ENCODE results near the gene B4GALT2. TPM values are rescaled to one million over a fixed set of nuclear protein-coding genes. Genes with fewer than 3 reads are reported as not detected.

B4GALT2 gene
- total RNA-seq, 1 donor from 2014 or later = 23.7 TPM

DNA sequence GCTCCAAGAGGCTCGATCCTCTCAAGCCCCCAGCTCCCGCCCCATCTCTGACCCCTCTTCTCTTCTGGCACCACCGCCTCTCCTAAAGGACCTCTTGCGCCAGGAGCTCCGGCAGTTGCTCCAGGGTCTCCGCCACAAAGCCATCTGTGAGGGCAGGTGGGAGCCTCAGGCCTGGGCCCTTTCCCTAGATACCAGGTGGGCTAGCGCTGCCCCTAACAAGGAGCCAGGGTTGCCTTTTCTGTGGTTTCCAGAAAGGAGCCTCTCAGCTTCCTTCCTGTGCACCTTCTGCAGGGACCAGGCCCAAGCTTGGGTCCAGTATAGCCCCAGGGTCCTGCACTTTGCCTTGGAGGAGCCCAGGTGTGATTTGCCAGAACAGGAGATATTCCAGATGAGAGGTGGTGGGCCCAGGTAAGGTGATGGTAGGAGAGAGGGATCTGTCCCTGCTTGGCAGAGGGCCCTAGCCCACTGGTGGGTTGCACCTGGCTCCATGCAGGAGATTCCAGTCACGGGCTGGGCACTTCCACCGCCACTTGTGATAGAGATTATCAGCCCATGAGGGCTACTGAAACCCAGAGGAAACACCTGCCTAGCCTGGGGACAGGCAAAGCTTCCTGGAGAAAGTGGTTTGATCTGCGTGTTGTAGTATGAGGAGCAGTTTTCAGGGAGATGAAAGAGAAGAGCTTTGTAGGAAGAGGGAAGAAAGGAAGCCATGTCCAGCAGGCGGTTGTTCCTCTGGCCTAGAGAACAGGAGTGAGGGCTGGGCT lies 13.4 kb downstream of the B4GALT2 start:
- TF ChIP-seq EZH2phosphoT487 (IDR thresholded peaks at IDR 0.05) = no peak
- TF ChIP-seq EZH2 (IDR thresholded peaks at IDR 0.05) = no peak
- TF ChIP-seq, protein P1, sequence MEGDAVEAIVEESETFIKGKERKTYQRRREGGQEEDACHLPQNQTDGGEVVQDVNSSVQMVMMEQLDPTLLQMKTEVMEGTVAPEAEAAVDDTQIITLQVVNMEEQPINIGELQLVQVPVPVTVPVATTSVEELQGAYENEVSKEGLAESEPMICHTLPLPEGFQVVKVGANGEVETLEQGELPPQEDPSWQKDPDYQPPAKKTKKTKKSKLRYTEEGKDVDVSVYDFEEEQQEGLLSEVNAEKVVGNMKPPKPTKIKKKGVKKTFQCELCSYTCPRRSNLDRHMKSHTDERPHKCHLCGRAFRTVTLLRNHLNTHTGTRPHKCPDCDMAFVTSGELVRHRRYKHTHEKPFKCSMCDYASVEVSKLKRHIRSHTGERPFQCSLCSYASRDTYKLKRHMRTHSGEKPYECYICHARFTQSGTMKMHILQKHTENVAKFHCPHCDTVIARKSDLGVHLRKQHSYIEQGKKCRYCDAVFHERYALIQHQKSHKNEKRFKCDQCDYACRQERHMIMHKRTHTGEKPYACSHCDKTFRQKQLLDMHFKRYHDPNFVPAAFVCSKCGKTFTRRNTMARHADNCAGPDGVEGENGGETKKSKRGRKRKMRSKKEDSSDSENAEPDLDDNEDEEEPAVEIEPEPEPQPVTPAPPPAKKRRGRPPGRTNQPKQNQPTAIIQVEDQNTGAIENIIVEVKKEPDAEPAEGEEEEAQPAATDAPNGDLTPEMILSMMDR (IDR thresholded peaks at IDR 0.05) = no peak
- Histone ChIP-seq H2AFZ (replicated peaks) (peak overlapping the region; percentile 60), H3K9ac (no peak overlapping the region), H3K4me3 (peak overlapping the region; percentile 58), H3K79me2 (ENCODE audit: low read depth) (no peaks in the 10 kb centered on the region), H3K4me2 (peak overlapping the region; percentile 80), H3K27me3 (no peaks in the 10 kb centered on the region), H4K20me1 (ENCODE audit: low read depth) (peaks cover 27% of the 10 kb centered on the region), H3K9me3 (ENCODE audit: low read depth) (no peaks in the 10 kb centered on the region), H3K36me3 (no peaks in the 10 kb centered on the region), H3K4me1 (peaks cover 10% of the 10 kb centered on the region), H3F3A (ENCODE audit: low read depth) (peaks cover 32% of the 10 kb centered on the region), H3K27ac (no peak overlapping the region)
- Mint-ChIP-seq H3K9me3 (no peaks in the 10 kb centered on the region), H3K27me3 (ENCODE audit: insufficient read depth, low read depth) (peaks cover 4% of the 10 kb centered on the region), H3K4me1 (peaks cover 24% of the 10 kb centered on the region), H3K36me3 (no peaks in the 10 kb centered on the region), H3K4me3 (peak overlapping the region; percentile 90), H3K27ac (no peak overlapping the region)
- no peak for DNase-seq (ENCODE audit: low spot score)

DNA sequence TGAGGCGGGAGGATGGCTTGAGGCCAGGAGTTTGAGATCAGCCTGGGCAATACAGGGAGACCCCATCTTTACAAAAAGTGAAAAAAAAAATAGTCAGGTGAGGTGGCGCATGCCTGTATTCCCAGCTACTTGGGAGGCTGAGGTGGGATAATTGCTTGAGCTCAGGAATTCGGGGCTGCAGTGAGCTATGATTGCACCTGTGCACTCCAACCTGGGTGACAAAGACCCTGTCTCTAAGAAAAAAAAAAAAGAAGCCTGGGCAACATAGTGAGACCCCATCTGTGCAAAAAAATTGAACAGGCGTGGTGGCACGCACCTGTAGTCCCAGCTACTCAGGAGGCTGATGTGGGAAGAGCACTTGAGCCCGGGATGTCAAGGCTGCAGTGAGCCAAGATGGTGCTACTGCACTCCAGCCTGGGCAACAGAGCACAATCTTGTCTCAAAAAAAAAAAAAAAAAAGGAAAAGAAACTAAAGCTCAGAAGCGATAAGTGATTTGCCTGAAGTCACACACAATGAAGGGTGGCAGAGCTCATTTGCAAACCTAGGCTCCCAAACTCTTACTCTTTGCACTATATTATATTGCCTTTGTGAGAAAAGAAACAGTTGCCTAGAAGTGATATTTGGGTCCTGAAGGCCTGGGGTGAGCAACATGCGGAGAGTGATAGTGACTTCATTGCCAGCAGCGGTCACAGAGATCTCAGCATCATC lies 14.3 kb downstream of the B4GALT2 start:
- Histone ChIP-seq H3K4me3 (no peak overlapping the region), H3K27me3 (no peaks in the 10 kb centered on the region), H3F3A (ENCODE audit: low read depth) (peaks cover 32% of the 10 kb centered on the region), H3K9me3 (ENCODE audit: low read depth) (no peaks in the 10 kb centered on the region), H3K4me1 (peaks cover 10% of the 10 kb centered on the region), H3K79me2 (ENCODE audit: low read depth) (no peaks in the 10 kb centered on the region), H3K27ac (no peak overlapping the region), H3K9ac (no peak overlapping the region), H4K20me1 (ENCODE audit: low read depth) (peaks cover 27% of the 10 kb centered on the region), H3K36me3 (no peaks in the 10 kb centered on the region), H2AFZ (replicated peaks) (no peak overlapping the region), H3K4me2 (no peak overlapping the region)
- Mint-ChIP-seq H3K9me3 (no peaks in the 10 kb centered on the region), H3K27me3 (ENCODE audit: insufficient read depth, low read depth) (peaks cover 4% of the 10 kb centered on the region), H3K4me1 (peaks cover 34% of the 10 kb centered on the region), H3K27ac (no peak overlapping the region), H3K4me3 (peak overlapping the region; percentile 63), H3K36me3 (no peaks in the 10 kb centered on the region)
- DNase-seq (ENCODE audit: low spot score) = no peak
- TF ChIP-seq EZH2 (IDR thresholded peaks at IDR 0.05) (no peak), EZH2phosphoT487 (IDR thresholded peaks at IDR 0.05) (no peak)
- TF ChIP-seq, protein P1 (IDR thresholded peaks at IDR 0.05) = no peak

DNA sequence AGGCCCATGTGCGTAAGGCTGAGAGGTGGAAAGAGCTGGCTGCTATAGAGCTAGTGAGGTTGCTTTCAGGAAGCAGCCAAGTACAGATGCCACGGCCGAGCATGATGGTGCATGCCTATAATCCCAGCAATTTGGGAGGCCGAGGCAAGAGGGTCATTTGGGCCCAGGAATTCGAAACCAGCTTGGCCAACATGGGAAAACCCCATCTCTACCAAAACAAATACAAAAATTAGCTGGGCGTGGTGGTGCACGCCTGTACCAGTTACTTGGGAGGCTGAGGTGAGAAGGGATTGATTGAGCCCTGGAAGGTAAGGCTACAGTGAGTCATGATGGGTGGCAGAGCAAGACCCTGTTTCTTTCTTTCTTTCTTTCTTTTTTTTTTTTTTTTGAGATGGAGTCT lies 15.1 kb downstream of the B4GALT2 start:
- no peak overlapping the region for H3K9ac ChIP-seq
- H3K4me3 Mint-ChIP-seq = peak overlapping the region; percentile 63
- H3K27me3 Mint-ChIP-seq (ENCODE audit: insufficient read depth, low read depth) = peaks cover 4% of the 10 kb centered on the region

More for the DNA sequence above, 15.1 kb downstream of the B4GALT2 start:
- H3K27me3 ChIP-seq = no peaks in the 10 kb centered on the region
- Mint-ChIP-seq H3K4me1 (peaks cover 38% of the 10 kb centered on the region), H3K36me3 (no peaks in the 10 kb centered on the region), H3K9me3 (no peaks in the 10 kb centered on the region), H3K27ac (no peak overlapping the region)
- no peaks in the 10 kb centered on the region for H3K79me2 ChIP-seq (ENCODE audit: low read depth)
- peaks cover 27% of the 10 kb centered on the region for H4K20me1 ChIP-seq (ENCODE audit: low read depth)
- H3K36me3 ChIP-seq = no peaks in the 10 kb centered on the region
- H2AFZ ChIP-seq (replicated peaks) = no peak overlapping the region
- no peak overlapping the region for H3K27ac ChIP-seq
- peaks cover 32% of the 10 kb centered on the region for H3F3A ChIP-seq (ENCODE audit: low read depth)
- H3K9me3 ChIP-seq (ENCODE audit: low read depth) = no peaks in the 10 kb centered on the region
- no peak overlapping the region for H3K4me2 ChIP-seq
- H3K4me1 ChIP-seq = peaks cover 10% of the 10 kb centered on the region
- no peak overlapping the region for H3K4me3 ChIP-seq
- TF ChIP-seq EZH2 (IDR thresholded peaks at IDR 0.05) = no peak
- TF ChIP-seq, protein P1 (IDR thresholded peaks at IDR 0.05) = no peak
- no peak for TF ChIP-seq EZH2phosphoT487 (IDR thresholded peaks at IDR 0.05)
- no peak for DNase-seq (ENCODE audit: low spot score)
